Measurements from ENCODE around the gene MYBPC1.
"Not testable (repeated sequence)": the region's sequence is repeated elsewhere in the genome, so short reads cannot be mapped to it uniquely, and the experiment has no call there.

The MYBPC1 gene

DNA sequence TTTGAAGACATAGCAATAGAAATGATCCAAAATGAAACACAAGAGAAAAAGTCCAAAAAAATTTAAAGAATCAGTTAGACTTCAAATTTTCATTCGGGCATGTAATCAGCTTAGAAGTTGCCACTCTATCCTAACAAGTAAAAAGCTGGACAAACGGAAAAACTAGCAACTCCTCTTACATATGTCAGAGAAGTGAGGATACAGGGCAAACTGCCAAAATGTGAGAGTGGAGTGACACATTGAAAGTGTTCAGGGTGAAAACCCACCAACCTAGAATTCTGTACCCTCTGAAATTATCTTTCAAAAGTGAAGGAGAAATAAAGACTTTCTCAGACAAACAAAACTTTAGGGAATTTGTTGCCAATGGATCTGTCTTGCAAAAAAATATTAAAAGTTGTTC lies 60.6 kb downstream of the MYBPC1 start:
- no peak for DNase-seq (ENCODE audit: low spot score)
- TF ChIP-seq, protein P1, sequence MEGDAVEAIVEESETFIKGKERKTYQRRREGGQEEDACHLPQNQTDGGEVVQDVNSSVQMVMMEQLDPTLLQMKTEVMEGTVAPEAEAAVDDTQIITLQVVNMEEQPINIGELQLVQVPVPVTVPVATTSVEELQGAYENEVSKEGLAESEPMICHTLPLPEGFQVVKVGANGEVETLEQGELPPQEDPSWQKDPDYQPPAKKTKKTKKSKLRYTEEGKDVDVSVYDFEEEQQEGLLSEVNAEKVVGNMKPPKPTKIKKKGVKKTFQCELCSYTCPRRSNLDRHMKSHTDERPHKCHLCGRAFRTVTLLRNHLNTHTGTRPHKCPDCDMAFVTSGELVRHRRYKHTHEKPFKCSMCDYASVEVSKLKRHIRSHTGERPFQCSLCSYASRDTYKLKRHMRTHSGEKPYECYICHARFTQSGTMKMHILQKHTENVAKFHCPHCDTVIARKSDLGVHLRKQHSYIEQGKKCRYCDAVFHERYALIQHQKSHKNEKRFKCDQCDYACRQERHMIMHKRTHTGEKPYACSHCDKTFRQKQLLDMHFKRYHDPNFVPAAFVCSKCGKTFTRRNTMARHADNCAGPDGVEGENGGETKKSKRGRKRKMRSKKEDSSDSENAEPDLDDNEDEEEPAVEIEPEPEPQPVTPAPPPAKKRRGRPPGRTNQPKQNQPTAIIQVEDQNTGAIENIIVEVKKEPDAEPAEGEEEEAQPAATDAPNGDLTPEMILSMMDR (IDR thresholded peaks at IDR 0.05; ENCODE audit: poor library complexity, severe bottlenecking), result no peak
- no peak overlapping the region for H3K27ac ChIP-seq (ENCODE audit: poor library complexity, severe bottlenecking)
- no peaks in the 10 kb centered on the region for H3K27me3 ChIP-seq (ENCODE audit: insufficient read depth, poor library complexity, severe bottlenecking)
- ATAC-seq (ENCODE audit: low read depth), result no peak
- no peaks in the 10 kb centered on the region for H3K36me3 ChIP-seq (ENCODE audit: low read depth)
- no peak overlapping the region for H3K4me3 ChIP-seq (ENCODE audit: severe bottlenecking)
- no peaks in the 10 kb centered on the region for H3K9me3 ChIP-seq (ENCODE audit: severe bottlenecking)
- no peaks in the 10 kb centered on the region for H3K4me1 ChIP-seq (ENCODE audit: insufficient read depth, poor library complexity, severe bottlenecking)

DNA sequence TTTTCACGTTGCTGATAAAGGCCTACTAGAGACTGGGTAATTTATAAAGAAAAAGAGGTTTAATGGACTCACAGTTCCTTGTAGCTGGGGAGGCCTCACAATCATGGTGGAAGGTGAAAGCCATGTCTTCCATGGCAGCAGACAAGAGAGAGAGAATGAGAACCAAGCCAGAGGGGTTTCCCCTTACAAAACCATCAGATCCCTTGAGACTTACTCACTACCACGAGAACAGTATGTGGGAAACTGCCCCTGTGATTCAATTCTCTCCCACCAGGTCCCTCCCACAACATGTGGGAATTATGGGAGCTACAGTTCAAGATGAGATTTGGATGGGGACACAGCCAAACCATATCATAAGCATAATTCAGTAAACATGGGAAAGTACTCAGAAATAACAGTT lies 65.9 kb downstream of the MYBPC1 start:
- H3K4me3 ChIP-seq (ENCODE audit: severe bottlenecking); ATAC-seq (ENCODE audit: low read depth): not testable (repeated sequence)

DNA sequence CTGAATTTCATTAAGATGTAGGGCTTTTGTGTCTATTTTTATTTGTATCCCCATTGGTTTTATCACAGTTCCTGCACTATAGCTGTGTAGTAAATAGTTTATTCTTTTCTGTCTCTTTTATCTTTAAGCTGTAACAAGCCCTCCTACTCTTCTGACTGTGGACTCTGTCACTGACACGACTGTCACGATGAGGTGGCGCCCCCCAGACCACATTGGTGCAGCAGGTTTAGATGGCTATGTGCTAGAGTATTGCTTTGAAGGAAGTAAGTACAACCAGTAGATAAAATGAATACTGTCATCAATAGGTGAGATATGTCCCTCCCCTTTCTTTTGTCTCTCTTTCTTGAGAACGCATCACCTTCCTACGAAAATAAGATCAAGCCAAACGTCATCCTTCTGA lies 68.5 kb downstream of the MYBPC1 start:
- TF ChIP-seq, protein P1 (IDR thresholded peaks at IDR 0.05; ENCODE audit: poor library complexity, severe bottlenecking), result no peak
- no peak for ATAC-seq (ENCODE audit: low read depth)
- no peak for DNase-seq (ENCODE audit: low spot score)

More for the DNA sequence above, 65.9 kb downstream of the MYBPC1 start:
- H3K9me3 ChIP-seq (ENCODE audit: severe bottlenecking); H3K27me3 ChIP-seq (ENCODE audit: insufficient read depth, poor library complexity, severe bottlenecking); DNase-seq (ENCODE audit: low spot score); H3K27ac ChIP-seq (ENCODE audit: poor library complexity, severe bottlenecking); H3K36me3 ChIP-seq (ENCODE audit: low read depth); H3K4me1 ChIP-seq (ENCODE audit: insufficient read depth, poor library complexity, severe bottlenecking): not testable (repeated sequence)

DNA sequence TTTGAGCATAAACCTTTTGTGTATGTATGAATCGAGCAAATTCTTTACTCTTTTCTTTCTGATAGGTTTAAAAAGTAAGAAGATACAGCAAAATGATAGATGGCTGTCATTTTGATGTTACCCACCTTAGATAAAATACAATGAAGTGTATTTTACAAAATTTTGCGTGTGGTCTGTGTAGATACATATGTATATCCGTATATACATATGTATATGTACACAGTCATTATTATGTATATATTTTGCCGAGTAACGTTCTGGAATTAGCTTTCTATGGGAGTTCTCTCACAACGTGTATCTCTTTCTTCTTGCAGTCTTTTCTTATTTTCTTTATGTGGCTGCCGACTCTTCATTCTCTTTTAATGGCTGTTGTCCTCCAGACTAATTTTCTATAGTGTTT lies 70.2 kb downstream of the MYBPC1 start:
- no peaks in the 10 kb centered on the region for H3K4me1 ChIP-seq (ENCODE audit: insufficient read depth, poor library complexity, severe bottlenecking)
- DNase-seq (ENCODE audit: low spot score), result no peak
- TF ChIP-seq, protein P1 (IDR thresholded peaks at IDR 0.05; ENCODE audit: poor library complexity, severe bottlenecking), result no peak
- no peaks in the 10 kb centered on the region for H3K27me3 ChIP-seq (ENCODE audit: insufficient read depth, poor library complexity, severe bottlenecking)
- H3K9me3 ChIP-seq (ENCODE audit: severe bottlenecking), result no peaks in the 10 kb centered on the region
- H3K27ac ChIP-seq (ENCODE audit: poor library complexity, severe bottlenecking), result no peak overlapping the region
- ATAC-seq (ENCODE audit: low read depth), result no peak
- H3K4me3 ChIP-seq (ENCODE audit: severe bottlenecking), result no peak overlapping the region
- no peaks in the 10 kb centered on the region for H3K36me3 ChIP-seq (ENCODE audit: low read depth)

More for the DNA sequence above, 68.5 kb downstream of the MYBPC1 start:
- no peak overlapping the region for H3K27ac ChIP-seq (ENCODE audit: poor library complexity, severe bottlenecking)
- no peaks in the 10 kb centered on the region for H3K4me1 ChIP-seq (ENCODE audit: insufficient read depth, poor library complexity, severe bottlenecking)
- no peak overlapping the region for H3K4me3 ChIP-seq (ENCODE audit: severe bottlenecking)
- H3K9me3 ChIP-seq (ENCODE audit: severe bottlenecking), result no peaks in the 10 kb centered on the region
- H3K27me3 ChIP-seq (ENCODE audit: insufficient read depth, poor library complexity, severe bottlenecking), result no peaks in the 10 kb centered on the region
- H3K36me3 ChIP-seq (ENCODE audit: low read depth), result no peaks in the 10 kb centered on the region

DNA sequence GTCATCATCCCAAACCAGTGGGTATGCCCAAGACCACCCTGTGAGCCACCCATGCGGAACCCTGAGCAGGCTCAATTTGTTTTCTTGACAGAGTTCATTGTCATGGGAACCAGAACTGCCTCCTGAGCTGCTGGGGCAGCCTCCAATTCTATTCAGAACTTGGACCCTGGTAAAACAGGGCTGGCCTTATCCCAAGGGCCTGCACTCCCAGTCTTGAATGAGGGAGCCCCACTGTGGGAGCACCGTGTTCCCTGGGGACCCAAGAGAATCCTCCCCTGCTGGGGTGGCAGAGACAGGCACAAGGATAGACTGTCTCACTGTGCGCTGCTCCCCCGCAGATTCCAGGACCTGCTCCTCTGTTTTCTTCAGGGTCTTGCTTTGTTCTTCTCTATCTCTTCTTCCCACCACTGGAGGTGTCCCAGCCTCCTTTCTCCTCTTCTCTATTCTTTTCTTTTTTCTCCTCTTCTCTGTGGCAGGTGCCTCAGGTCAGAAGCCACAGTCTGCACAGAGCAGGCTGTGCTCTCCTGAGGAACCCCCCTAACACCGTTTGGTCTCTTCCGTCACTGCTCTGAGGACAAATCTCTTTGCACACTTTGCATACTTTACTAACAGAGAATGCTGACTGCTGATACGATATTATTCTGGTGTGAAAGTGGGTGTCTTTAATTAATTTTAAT lies 71.4 kb downstream of the MYBPC1 start:
- DNase-seq (ENCODE audit: low spot score) (no peak), ATAC-seq (ENCODE audit: low read depth) (no peak)
- TF ChIP-seq, protein P1 (IDR thresholded peaks at IDR 0.05; ENCODE audit: poor library complexity, severe bottlenecking), result no peak
- no peak overlapping the region for H3K27ac ChIP-seq (ENCODE audit: poor library complexity, severe bottlenecking)
- H3K4me3 ChIP-seq (ENCODE audit: severe bottlenecking), result no peak overlapping the region
- no peaks in the 10 kb centered on the region for H3K4me1 ChIP-seq (ENCODE audit: insufficient read depth, poor library complexity, severe bottlenecking)
- H3K9me3 ChIP-seq (ENCODE audit: severe bottlenecking), result no peaks in the 10 kb centered on the region
- no peaks in the 10 kb centered on the region for H3K27me3 ChIP-seq (ENCODE audit: insufficient read depth, poor library complexity, severe bottlenecking)
- no peaks in the 10 kb centered on the region for H3K36me3 ChIP-seq (ENCODE audit: low read depth)

Measured in RWPE2 (cell line).